HG03460 (cell line): Measurements from ENCODE around the gene DAGLB.
"Not testable (repeated sequence)": the region's sequence is repeated elsewhere in the genome, so short reads cannot be mapped to it uniquely, and the experiment has no call there.

Experiments
- ATAC-seq: cut with Tn5 transposase; IDR thresholded peaks from one replicate; pipeline ENCODE4 v1.9.1; 2021; ENCODE audit not compliant: unreplicated experiment

The DAGLB gene

GRCh38 chr7:6447581-6448199, at the start of gene DAGLB:
TSS of gene DAGLB (minus strand) at chr7:6447954. CDS start at chr7:6447842, 112 bp downstream.
- peak; percentile 71 for ATAC-seq

- no peak for ATAC-seq
Observed at GRCh38 chr7:6497637-6497905, 49.8 kb upstream of the DAGLB start.

GRCh38 chr7:6496842-6497636, 49.3 kb upstream of the DAGLB start:
- ATAC-seq, result no peak

GRCh38 chr7:6495597-6496262, 48.0 kb upstream of the DAGLB start:
- ATAC-seq, result no peak

GRCh38 chr7:6494365-6494764, 46.6 kb upstream of the DAGLB start:
- ATAC-seq, result no peak

- no peak for ATAC-seq
Observed at GRCh38 chr7:6491194-6491593, 43.4 kb upstream of the DAGLB start.

- no peak for ATAC-seq
Observed at GRCh38 chr7:6489612-6490011, 41.9 kb upstream of the DAGLB start.

- no peak for ATAC-seq
Observed at GRCh38 chr7:6487184-6487545, 39.4 kb upstream of the DAGLB start.

- ATAC-seq, result no peak
Observed at GRCh38 chr7:6486438-6487183, 38.9 kb upstream of the DAGLB start.

- ATAC-seq, result no peak
Observed at GRCh38 chr7:6482743-6483119, 35.0 kb upstream of the DAGLB start.

- no peak for ATAC-seq
Observed at GRCh38 chr7:6482307-6482706, 34.6 kb upstream of the DAGLB start.

GRCh38 chr7:6481445-6481844, 33.7 kb upstream of the DAGLB start:
- no peak for ATAC-seq

- no peak for ATAC-seq
Observed at GRCh38 chr7:6480323-6480660, 32.5 kb upstream of the DAGLB start.

GRCh38 chr7:6479067-6479466, 31.3 kb upstream of the DAGLB start:
- ATAC-seq, result no peak

- ATAC-seq, result no peak
Observed at GRCh38 chr7:6478186-6478585, 30.4 kb upstream of the DAGLB start.

GRCh38 chr7:6477318-6477660, 29.5 kb upstream of the DAGLB start:
- no peak for ATAC-seq

GRCh38 chr7:6476596-6477317, 29.0 kb upstream of the DAGLB start:
- no peak for ATAC-seq

- no peak for ATAC-seq
Observed at GRCh38 chr7:6475433-6476186, 27.9 kb upstream of the DAGLB start.

GRCh38 chr7:6465862-6466261, 18.1 kb upstream of the DAGLB start:
- no peak for ATAC-seq

GRCh38 chr7:6463609-6464008, 15.9 kb upstream of the DAGLB start:
- not testable (repeated sequence) for ATAC-seq
